NCI-H526 treated with DMSO at 0.1 percent for 48 hours (cell line): ENCODE data around the gene AGFG2.
"Not testable (repeated sequence)": the region's sequence is repeated elsewhere in the genome, so short reads cannot be mapped to it uniquely, and the experiment has no call there.

Experiments
- DNase-seq: peaks from one replicate; lab custom pipeline; 2025; lab: John Stamatoyannopoulos, UW

Gene AGFG2

DNA sequence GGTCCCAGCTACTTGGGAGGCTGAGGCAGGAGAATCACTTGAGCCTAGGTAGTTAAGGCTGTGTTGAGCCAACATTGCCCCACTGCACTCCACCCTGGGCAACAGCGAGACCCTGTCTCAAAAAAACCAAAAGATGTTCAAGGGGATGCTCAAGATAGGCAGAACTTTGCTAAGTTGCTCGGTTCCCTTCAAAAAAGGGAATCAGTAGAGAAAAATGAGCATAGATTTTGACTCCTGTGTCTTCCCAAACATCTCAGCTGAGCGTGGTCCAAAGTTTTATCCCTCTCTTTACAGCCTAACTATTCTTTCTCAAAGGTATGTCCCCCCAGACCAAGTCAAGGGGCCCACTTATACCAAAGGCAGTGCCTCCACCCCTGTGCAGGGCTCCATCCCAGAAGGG, 14.0 kb downstream of the AGFG2 start:
- no peak for DNase-seq

DNA sequence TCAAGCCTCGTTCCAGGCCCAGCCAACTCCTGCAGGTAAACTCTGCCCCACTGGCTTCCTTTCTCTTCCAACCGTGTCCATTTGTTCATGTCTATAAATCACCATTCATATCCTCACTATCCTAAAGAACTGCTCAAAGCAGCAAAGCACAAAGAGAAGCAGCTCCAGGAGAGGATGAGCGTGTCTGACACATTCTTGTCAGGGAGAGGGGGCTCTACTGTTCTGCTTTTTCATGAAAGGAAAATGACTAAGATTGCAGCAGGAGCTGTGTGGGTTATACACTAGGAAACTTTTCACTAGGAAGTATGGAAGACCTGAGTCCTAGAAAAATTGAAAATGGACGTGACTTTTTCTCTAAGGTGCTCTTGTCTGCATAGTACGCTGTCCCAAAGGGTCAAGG, 16.7 kb downstream of the AGFG2 start:
- no peak for DNase-seq

DNA sequence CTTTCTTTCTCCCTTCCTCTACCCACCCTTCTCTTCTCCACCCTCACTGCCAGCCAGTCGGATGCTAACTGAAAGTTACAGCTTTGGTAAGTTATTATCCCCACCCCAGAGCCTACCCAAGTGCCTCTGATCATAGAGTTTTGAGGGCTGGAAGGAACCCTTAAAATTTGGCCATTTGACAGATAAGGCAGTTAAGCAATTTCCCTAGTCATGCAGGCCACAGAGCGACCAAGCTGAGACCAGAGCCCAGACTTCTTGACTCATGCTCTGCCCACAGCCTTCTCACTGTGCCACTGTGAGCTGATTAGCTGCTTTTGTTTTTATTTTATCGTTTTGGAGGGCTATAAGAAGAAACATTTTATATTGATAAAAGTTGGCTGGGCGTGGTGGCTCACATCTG, 17.5 kb downstream of the AGFG2 start:
- DNase-seq = no peak

DNA sequence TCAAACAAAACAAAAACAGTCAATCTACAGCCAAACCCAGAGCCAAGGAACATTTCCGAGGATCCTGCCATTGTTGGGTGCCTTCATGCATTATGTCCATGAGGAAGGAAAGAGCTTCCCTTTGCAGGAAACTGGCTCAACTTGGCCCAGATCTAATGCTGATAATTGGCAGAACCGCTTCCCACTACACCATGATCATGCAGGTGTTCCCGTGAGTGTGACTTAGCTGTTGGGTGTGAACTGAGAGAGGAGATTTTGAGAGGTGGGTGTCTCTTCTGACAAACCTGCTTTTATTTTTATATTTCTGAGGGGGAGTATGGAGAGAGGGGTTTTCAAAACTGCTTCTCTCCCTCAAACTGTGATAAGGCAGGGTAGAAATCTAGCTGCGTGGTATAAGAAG, 20.1 kb downstream of the AGFG2 start:
- DNase-seq = no peak

DNA sequence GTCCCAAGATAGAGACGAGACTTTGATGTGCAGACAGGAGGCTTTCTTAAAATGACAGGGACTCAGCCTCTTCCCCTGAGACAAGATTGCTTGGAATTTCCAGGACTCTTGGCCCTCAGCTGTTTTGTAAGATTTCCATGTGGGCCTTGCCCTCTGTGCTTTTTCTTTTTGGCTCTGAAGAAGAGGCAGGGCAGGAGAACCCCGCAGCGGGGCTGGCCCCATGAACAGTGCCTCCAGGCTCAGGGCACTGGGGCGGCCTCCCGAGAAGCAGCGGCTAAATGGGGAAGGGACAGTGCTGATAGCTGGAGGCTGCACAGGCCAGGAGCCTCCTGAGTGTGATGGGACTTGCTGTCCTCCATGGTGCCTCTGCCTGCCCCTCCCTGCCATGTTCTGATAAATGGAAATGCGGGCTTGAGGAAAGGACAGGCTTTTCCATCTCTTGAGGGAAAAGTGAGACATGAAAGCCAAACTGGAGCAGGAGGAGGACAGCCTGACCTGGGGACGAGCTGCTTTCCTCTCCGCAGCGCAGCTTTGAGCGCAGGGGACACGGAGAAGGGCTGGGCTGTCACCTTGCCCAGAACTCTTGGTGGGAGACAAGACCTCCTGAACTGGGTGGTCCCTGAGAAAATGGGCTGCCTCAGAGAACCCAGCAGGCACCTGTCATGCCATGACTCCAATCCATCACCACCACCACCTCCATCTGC, 22.6 kb downstream of the AGFG2 start:
- DNase-seq = no peak

DNA sequence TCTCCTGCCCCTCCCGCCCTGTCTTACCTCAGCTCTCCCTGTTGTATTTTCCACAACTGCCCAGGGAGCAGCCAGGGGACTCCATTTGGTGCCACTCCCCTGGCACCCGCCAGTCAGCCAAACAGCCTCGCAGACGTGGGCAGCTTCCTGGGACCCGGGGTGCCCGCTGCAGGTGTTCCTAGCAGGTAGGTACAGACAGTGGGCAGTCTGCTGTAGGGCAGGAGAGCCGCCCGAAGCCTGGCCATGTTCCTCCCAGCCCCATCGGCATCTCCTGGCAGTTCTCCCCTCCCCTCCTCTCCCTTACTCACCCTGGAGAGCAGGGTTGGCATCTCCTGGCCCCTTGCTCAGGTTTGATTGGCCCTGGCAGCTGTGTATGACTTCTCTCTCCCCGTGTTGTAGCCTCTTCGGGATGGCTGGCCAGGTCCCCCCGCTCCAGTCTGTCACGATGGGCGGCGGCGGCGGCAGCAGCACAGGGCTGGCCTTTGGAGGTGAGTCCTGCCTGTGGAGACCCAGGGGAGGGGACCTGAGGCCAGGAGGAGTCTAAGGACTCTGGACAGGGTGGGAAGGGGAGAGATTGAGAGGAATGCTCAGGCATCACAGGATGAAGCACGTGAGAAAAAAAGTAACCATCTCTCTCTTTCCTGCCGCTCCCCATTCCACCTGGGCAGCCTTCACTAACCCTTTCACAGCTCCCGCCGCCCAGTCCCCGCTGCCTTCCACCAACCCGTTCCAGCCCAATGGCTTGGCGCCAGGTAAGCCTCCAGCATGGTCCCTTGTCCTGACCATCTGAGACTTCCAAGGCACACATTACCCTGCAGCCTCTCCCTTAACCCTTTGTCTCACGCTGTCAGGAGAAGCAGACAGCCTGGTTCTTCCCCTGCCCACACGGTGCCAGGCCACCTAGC, 23.4 kb downstream of the AGFG2 start:
- no peak for DNase-seq

DNA sequence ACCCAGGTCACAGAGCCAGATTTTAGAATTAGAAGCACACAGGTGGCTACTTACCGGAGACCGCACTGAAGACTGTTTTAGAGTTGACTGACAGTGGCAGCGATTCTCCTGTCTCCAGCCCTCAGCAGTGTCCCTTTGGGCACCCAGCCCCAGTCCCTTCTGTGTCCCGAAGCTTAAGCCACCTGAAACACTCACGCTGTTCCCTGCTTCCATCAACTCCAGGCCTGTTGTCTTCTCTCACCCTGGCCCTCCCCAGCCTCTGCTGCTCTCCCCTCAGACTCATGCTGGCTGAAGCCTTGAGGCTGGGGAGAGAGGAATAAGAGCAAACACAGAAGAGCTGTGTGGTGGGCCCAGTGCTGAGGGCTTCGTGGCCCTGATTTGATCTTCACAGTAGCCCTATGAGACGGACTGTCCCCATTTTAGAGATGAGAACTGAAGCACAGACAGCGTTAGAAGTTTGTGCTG, 24.1 kb downstream of the AGFG2 start:
- DNase-seq = no peak

DNA sequence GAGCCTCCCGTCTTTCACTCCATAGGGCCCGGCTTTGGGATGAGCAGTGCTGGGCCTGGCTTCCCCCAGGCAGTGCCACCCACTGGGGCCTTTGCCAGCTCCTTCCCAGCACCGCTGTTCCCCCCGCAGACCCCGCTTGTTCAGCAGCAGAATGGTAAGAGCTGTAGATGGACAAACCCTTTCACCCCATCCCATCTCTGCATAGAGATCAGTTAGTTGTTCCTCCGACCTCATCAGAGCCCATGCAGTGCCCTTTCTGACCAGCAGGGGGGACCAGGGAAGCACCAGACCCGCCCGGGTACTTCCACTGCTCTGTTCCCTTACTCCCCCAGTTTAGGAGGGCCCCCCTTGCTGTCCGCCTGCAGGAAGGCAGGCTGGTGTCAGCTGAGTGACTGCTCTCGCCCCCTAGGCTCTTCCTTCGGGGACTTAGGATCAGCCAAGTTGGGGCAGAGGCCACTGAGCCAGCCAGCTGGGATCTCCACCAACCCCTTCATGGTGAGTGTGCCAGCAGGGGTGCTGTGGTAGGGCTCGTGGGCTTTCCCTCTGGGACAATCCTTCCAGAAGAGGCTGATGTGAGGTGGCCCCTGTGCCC, 24.9 kb downstream of the AGFG2 start:
- DNase-seq = peak; percentile 32

DNA sequence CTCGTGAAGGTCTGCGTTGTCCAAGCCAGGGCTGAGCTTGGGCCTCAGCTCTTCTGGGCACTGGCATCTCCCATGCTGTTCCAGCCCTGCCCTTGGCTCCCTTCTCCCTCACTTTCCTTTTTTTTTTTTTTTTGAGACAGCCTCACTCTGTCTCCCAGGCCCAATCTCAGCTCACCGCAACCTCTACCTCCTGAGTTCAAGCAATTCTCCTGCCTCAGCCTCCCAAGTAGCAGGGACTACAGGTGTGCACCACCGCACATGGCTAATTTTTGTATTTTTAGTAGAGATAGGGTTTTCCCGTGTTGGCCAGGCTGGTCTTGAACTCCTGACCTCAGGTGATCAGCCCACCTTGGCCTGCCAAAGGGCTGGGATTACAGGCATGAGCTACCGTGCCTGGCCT, 25.4 kb downstream of the AGFG2 start:
- not testable (repeated sequence) for DNase-seq

DNA sequence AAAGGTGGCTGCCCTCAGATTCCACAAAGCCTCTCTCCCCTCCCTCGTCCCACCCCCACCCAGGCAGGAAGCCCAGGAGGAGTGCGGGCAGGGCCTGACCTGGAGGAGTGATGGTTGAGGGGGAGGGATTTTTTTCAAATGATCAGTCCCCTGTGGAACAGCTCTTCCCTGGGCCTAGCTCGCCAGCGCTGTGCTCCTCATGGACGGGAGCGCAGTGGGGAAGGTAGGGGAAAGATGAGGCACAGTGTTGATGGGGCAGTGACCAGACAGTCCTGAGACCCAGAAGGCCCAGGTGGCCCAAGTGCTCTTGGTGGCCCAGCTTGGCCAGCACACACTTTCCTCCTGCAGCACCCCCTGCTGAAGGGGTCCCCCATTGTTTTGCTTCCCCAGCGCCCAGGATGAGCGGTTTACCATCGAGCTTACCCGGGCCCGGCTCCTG, 26.1 kb downstream of the AGFG2 start:
- DNase-seq = no peak

DNA sequence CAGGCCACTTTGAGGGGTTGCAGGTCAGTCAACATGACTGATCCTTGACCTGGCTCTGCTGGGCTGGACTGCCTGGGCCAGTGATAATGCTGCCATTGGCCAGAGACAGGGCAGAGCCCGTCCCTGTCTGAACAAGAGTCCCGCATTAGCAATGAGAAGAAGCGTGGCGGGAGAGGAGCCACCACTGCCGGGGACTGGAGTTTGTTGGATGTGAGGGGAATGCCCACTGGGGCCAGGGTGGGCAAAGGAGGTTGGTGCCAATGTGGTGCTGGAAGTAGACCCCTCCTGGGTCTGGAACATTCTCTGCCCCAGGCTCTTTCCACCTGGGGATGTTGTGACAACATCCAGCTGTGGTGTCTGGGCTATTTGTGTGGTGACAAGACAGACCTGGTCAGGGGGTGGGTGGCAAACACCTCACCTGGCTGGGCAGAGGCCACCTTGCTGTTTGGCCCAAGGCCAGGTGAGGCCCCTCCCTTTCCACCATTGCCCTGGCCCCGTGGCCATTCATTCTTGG, 27.1 kb downstream of the AGFG2 start:
- no peak for DNase-seq

DNA sequence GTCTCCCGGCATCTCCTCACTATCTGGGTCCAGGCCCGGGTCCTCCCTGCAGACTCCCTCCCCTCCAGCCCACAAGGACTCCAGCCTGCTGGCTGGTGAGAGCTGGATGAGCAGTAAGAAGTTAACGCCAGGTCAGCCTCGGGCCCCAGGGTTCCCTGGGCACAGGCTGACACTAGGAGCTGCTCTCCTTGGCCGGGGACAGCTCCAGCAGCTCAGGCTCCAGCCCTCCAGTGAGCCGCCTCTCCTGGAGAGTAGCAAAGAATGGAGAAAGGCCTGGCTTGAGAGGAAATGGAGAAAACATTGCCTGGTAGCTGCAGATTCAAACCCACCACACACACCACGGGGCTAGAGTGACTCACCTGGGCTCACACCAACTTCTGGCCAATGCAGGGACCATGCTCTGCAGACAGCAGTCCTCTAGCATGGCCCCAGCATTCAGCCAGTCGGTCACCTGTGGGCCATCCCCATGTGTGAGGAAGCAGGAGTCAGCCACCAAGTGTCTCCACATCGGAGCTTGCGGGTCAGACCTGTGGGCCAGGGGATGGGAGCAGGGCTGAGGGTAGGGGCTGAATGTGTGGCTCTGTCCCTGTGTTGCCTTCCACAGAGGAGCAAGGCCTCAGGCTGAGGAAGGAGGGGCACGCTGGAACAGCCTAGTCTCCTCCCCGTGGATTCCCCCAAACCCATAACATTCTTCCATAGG, 28.2 kb downstream of the AGFG2 start:
- DNase-seq = no peak

DNA sequence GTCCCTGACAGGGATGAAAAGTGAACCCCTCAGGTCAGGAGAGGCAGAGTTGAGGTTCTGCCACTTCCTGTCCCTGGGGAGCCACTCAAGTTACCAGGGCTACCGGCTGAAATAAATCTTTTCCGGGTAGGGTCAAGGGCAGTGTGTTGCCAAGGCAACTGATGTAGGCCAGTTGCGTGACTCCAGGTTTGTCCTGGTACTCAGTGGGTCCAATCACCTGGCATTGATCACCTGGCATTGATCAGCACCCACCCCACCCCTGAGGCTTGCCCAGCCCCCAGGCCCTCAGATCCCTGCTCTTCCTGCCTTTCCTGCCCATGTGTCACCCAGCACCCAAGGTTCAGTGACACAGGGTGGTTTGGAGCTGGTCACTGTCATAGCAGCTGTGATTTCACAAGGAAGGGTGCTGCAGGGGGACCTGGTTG, 28.8 kb downstream of the AGFG2 start:
- DNase-seq = no peak

DNA sequence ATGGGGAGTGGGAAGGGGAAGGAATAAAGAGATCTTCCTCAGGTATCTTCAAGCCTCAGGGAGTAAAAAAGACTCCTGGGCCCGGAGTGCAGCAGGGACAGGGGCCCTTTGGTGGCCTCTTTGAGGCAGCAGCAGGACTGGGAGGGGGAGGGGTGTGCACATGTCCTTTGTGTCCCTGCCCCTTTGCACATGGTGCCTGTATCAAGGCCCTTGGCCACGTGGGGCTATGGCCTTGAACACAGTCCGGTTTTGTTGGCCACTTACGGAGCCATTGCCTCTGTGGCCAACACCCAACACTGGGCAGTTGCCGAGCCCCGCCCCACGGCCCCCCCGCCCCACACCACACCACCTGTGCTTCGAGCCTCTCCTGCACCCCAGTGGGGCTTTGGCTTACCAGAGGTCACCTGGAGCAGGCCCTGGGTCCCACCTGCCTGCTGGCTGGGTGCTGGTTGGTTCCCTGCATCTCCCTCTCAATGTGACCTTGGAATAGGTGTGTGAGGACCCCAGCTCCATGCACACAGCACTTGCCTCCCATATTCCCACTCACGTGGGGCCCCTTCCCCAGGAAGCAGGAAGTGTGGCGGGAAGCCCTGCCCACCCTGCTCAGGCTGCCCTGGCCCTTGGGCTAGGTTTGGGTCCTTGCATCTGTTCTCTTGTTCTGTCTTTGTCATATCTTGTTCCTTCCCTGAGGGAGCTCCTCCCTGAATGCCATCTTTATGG, 29.3 kb downstream of the AGFG2 start:
- no peak for DNase-seq

DNA sequence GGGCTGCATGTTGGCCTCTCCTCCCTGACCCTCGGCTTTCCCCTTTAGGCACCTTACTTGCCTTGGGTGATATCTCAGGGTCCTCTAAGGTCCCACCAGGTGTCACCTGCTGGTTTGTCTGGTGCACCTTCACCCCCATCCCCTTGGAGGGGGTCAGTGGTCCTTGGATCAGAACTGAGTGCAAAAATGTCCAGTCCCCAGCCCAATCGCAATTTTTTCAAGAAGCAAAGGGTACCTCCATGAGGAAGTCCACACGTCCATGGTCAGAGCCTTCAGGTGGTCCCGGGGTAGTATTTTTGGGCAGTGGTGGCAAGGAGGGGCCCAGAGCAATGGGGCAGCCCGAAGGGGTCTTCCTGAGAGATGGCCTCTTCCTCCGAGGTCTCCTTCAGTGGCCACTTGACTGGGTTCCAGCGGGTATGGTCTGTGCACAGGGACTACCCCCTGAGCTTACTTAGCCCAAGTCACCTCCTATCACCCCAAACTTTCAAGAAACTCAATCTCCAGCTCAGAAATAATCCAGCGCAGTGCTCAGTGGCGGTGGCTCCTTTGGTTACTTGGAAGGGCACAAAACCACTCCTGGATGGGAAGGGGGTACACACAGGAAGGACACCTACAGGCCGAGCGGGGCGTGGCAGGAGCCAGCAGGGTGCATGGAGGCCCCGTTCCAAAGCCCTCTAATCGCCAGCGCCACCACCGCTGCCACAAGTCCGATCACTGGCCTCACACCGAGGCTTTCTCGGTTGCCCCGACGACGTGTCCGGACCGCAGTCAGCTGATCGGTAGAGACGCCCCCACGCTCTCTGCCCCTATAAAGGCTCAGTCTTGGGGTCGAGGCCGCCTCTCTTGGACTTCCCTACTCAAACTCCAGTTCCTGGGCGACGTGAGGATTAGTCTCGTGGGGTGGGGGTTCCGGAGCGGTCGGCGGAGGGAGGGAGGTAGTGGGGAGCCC, 30.2 kb downstream of the AGFG2 start:
- peak; percentile 41 for DNase-seq

DNA sequence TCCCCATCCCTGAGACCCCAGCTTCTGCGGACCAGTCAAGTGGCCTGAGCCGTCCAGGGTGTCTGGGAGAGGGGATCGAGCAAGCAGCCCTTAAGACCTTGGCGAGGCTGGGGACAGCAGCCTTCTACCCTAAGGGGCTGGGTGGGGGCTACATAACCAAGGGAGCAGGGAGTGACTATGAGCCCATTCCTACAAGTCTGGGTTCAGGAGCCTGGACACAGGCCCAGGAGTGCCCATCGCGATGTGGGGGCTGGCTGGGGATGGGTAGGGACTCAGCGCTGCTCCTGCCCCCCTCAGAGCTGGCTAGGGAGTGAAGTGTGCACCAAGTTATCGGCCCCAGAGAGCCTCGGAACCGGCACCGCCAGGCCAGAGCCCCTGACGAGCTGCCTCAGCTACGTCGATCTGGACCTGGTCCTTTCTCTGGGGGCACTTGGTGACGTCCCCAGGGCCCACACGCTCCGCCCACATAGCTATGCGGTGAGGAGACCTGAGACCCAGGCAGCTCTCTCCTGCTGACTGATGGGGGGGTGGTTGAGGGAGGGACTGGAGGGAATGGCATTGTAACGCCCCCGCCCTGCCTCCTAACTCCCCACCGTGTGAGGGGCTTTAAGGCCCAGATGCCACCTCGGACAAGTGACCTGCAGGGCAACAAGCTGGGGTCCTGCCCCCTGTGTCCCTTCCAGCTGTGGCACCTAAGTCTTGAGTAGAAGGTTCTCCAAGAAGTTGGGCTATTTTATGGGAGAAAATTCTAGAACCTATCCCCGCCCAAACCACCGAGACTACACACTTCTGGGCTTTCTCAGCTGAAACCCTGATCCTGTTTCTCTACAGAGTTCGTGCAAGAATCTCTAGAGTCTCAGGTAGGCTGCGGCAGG, 32.2 kb downstream of the AGFG2 start:
- DNase-seq = no peak

DNA sequence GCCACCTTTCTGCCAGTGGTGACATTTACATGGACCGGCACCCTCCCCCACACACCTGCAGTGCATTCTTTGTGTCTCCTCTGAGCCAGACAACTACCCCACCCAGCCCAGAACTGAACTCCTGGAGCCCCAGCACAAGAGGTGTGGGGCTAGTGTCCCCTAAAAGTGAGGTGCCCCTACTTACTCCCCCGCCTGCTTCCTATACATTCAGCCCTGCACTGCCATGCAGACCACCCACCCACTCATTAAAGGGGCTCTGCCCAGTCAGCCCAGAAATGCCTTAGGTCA, 32.8 kb downstream of the AGFG2 start:
- no peak for DNase-seq

DNA sequence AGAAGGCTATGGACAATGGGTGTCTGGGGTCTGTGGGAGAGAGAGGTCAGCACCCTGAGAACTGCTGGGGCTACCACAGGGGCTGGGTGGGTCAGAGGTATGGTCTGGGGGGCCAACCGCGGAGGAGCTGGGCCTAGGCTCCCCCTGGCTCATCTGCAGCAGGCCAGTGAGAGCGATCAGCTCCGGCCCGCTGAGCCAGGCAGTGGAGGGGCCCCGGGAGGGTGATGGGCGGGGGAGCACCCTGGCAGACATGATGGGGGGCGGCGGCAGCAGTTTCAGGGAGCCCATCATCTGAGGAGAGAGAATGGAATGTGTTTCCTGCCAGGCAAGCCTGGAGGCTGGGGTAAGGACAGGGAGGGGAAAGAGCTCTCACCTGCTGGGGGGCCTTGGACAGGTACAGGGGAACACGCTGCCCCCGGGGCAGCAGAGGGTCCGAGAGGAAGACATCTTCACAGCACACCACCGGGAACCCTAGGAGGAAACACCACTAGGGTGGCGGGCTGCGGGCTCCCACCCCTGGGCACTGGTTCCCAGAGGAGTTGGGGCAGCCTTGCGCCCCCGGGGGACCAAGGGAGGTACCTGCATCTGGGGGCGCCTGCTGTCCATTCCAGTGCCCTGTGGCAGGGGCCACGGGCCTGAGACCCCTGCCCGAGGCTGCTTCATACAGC, 33.4 kb downstream of the AGFG2 start:
- no peak for DNase-seq
